HepG2 (cell line): ENCODE results near the gene SMPD1. TPM values are rescaled to one million over a fixed set of nuclear protein-coding genes. Genes with fewer than 3 reads are reported as not detected.

Source experiments
- ATAC-seq: fragments of 200-7000 bp; cut with Tn5 transposase; 3 replicates; pipeline ENCODE4 v1.9.1; 2020; ENCODE audit warnings: mild to moderate bottlenecking, moderate library complexity
- BruUV-seq: library from RNA; stranded (reverse); fragments of 400-500 nt; replicated peaks from 2 replicates; lab custom pipeline; 2021; lab: Mats Ljungman, UMichigan
- CTCF ChIA-PET: fragments of 300-600 bp; formaldehyde crosslinking; extraction: SDS; loops from one replicate; lab custom pipeline; 2021; ENCODE audit warnings: low total read pairs, inconsistent platforms, low intra/inter-chr PET ratio; lab: Yijun Ruan, JAX
- POLR2A ChIA-PET: fragments of 350-600 bp; sonication (Branson Sonifier 250); formaldehyde crosslinking; loops from one replicate; lab custom pipeline; 2020; ENCODE audit warnings: antibody characterized with exemption, inconsistent platforms; lab: Yijun Ruan, JAX
- DNase-seq: peaks from one replicate; pipeline ENCODE4 v3.0.0-alpha.2; 2015; ENCODE audit warnings: low spot score
- FAIRE-seq: peaks from 3 replicates; lab custom pipeline; 2011; peaks lifted over from hg19 to GRCh38; lab: Jason Lieb, UNC
- H2AFZ ChIP-seq: one replicate; pipeline ENCODE4 v1.6.1; 2011; ENCODE audit warnings: low read length, inconsistent platforms
- H3K27ac ChIP-seq: fragments of 300-600 bp; 3 replicates; pipeline ENCODE4 v1.8.0; 2011; ENCODE audit warnings: mixed run types, mild to moderate bottlenecking, mixed read lengths, low read length, inconsistent platforms; ENCODE audit not compliant: insufficient read depth; ENCODE audit errors: extremely low read length
- H3K27me3 ChIP-seq, 2 experiments: fragments of 200-600 bp in 1 of 2; 2 replicates in 1 of 2; 3 replicates in 1 of 2; pipeline versions ENCODE4 v1.6.0 to v1.8.0; 2011; ENCODE audit warnings: low read length in 2 of 2, mild to moderate bottlenecking in 2 of 2, moderate library complexity in 2 of 2, inconsistent platforms in 1 of 2; ENCODE audit not compliant: insufficient read depth in 2 of 2, control insufficient read depth in 1 of 2
- H3K36me3 ChIP-seq, 2 experiments: fragments of 200-600 bp in 1 of 2; replicated peaks in 1 of 2; 2 replicates in 1 of 2; 3 replicates in 1 of 2; pipeline versions ENCODE4 v1.5.1 to v1.8.0; 2011; ENCODE audit warnings: low read length in 2 of 2, inconsistent platforms in 1 of 2; ENCODE audit not compliant: insufficient read depth in 2 of 2, control insufficient read depth in 1 of 2
- H3K4me1 ChIP-seq: 2 replicates; pipeline ENCODE4 v1.5.1; 2012; ENCODE audit warnings: low read length, inconsistent platforms; ENCODE audit not compliant: insufficient read depth
- H3K4me2 ChIP-seq: 2 replicates; pipeline ENCODE4 v1.6.0; 2011; ENCODE audit warnings: low read depth, low read length, inconsistent platforms
- H3K4me3 ChIP-seq, 3 experiments: fragments of 200-600 bp in 1 of 3; sonication (generic), shearing (Covaris generic) in 1 of 3; replicated peaks in 1 of 3; 2 replicates each; pipeline ENCODE4 v1.5.1; 2011 to 2016; ENCODE audit warnings: low read length in 3 of 3, inconsistent platforms in 2 of 3, low read depth in 2 of 3, mild to moderate bottlenecking in 2 of 3, control low read depth in 1 of 3, mixed read lengths in 1 of 3; ENCODE audit not compliant: insufficient read depth in 1 of 3
- H3K79me2 ChIP-seq: one replicate; pipeline ENCODE4 v1.6.1; 2011; ENCODE audit warnings: low read length, inconsistent platforms; ENCODE audit not compliant: insufficient read depth
- H3K9ac ChIP-seq: 2 replicates; pipeline ENCODE4 v1.6.0; 2011; ENCODE audit warnings: mild to moderate bottlenecking, low read depth, low read length, inconsistent platforms; ENCODE audit not compliant: insufficient read depth
- H3K9me3 ChIP-seq: 2 replicates; pipeline ENCODE4 v1.5.1; 2012; ENCODE audit warnings: mild to moderate bottlenecking, low read length
- H4K20me1 ChIP-seq: 2 replicates; pipeline ENCODE4 v1.6.0; 2011; ENCODE audit warnings: inconsistent platforms, mild to moderate bottlenecking, low read length, moderate library complexity; ENCODE audit not compliant: insufficient read depth
- EEA1 ChIP-seq: sonication (generic); formaldehyde crosslinking; IDR thresholded peaks from 2 replicates; pipeline ENCODE4 v1.5.1; 2020; ENCODE audit warnings: mild to moderate bottlenecking, missing genetic modification reagents, borderline replicate concordance
- HES4 ChIP-seq: sonication (generic); formaldehyde crosslinking; IDR thresholded peaks from 2 replicates; pipeline ENCODE4 v1.9.0; 2021; ENCODE audit warnings: mild to moderate bottlenecking, missing genetic modification reagents, borderline replicate concordance
- MLLT10 ChIP-seq: sonication (generic); formaldehyde crosslinking; IDR thresholded peaks from 2 replicates; pipeline ENCODE4 v1.4.0; 2020; ENCODE audit warnings: missing genetic modification reagents
- RAD21 ChIP-seq: fragments of 450-650 bp; formaldehyde crosslinking; IDR thresholded peaks from 2 replicates; pipeline ENCODE4 v1.5.0; 2020; ENCODE audit warnings: mild to moderate bottlenecking
- RXRA ChIP-seq: sonication (generic); formaldehyde crosslinking; IDR thresholded peaks from 2 replicates; pipeline ENCODE4 v1.5.1; 2020; ENCODE audit warnings: missing genetic modification reagents
- SALL1 ChIP-seq: sonication (generic); formaldehyde crosslinking; IDR thresholded peaks from 2 replicates; pipeline ENCODE4 v1.8.0; 2022; ENCODE audit warnings: mild to moderate bottlenecking, missing genetic modification reagents
- SMC3 ChIP-seq: IDR thresholded peaks from 2 replicates; pipeline ENCODE4 v1.6.1; 2011; ENCODE audit warnings: low read length, improper control_type of control experiment
- STAG1 ChIP-seq: sonication (generic); formaldehyde crosslinking; IDR thresholded peaks from 2 replicates; pipeline ENCODE4 v1.4.0; 2020; ENCODE audit warnings: missing genetic modification reagents
- TBP ChIP-seq: sonication (generic); formaldehyde crosslinking; IDR thresholded peaks from 2 replicates; pipeline ENCODE4 v1.5.0; 2020; ENCODE audit warnings: missing genetic modification reagents
- XRCC5 ChIP-seq: fragments of 200-400 bp; formaldehyde crosslinking; optimal IDR thresholded peaks from 2 replicates; pipeline ENCODE3; 2017; ENCODE audit warnings: mild to moderate bottlenecking, low read length
- ZNF792 ChIP-seq: IDR thresholded peaks from 2 replicates; pipeline ENCODE4 v1.6.1; 2016
- ZSCAN22 ChIP-seq: sonication (generic); formaldehyde crosslinking; IDR thresholded peaks from 2 replicates; pipeline ENCODE4 v1.4.0; 2020; ENCODE audit warnings: mild to moderate bottlenecking, missing genetic modification reagents
- WGBS: methylation state at CpG from one replicate; pipeline ENCODE4 v1.1.6; 2017; ENCODE audit warnings: low lambda C conversion rate; 5-methylcytosine and 5-hydroxymethylcytosine counted together
- in situ Hi-C: cut with HindIII; loops from 2 replicates; pipeline ENCODE4 v1.10.0; 2017; ENCODE audit warnings: low pct_unique_long_range_greater_than_20kb; ENCODE audit not compliant: extremely low pct_ligation_motif_present
- intact Hi-C: fragments of 100-400 bp; cut with micrococcal nuclease; formaldehyde crosslinking; loops from one replicate; pipeline ENCODE4 v1.10.0; 2022; ENCODE audit not compliant: unreplicated experiment
- polyA plus RNA-seq, 8 experiments: library from polyadenylated mRNA; depleted of rRNA in 3 of 8; stranded (reverse) in 7 of 8; unstranded in 1 of 8; fragments of >200 nt; fragmentation: Illumina TruSeq in 4 of 8; extraction: Trizol in 4 of 8; gene quantifications; 2 replicates each; pipeline versions ENCODE4 v1.2.1 to v1.2.3, GENCODE V29; 2011 to 2016; ENCODE audit warnings: low read depth in 4 of 8, missing spikeins in 1 of 8, mixed read lengths in 1 of 8; ENCODE audit not compliant: insufficient read depth in 1 of 8
- total RNA-seq, 5 experiments: library from RNA; depleted of rRNA; stranded (reverse); fragments of >200 nt; fragmentation: Illumina TruSeq; extraction: Trizol; gene quantifications; 2 replicates each; pipeline ENCODE4 v1.2.3, GENCODE V29; 2016; ENCODE audit warnings: low read depth in 1 of 5
- TF ChIP-seq, protein P1 (sequence below): sonication (generic); formaldehyde crosslinking; IDR thresholded peaks from 2 replicates; pipeline ENCODE4 v1.5.1; 2020; ENCODE audit warnings: mild to moderate bottlenecking, missing genetic modification reagents, moderate library complexity
- TF ChIP-seq, protein P2 (sequence below): sonication (generic); formaldehyde crosslinking; conservative IDR thresholded peaks from 2 replicates; pipeline ENCODE4 v1.8.0; 2022; ENCODE audit warnings: mild to moderate bottlenecking, moderate library complexity, missing genetic modification reagents
- TF ChIP-seq, protein P3 (sequence below): sonication (generic); formaldehyde crosslinking; IDR thresholded peaks from 2 replicates; pipeline ENCODE4 v1.5.0; 2020; ENCODE audit warnings: mild to moderate bottlenecking, missing genetic modification reagents, moderate library complexity

Gene SMPD1
- total and polyA plus RNA-seq, 2 of the 13 experiments (the other 11 are each of a cell fraction or from before 2014, with no cell fraction given): 6.3 to 8.4 TPM

DNA sequence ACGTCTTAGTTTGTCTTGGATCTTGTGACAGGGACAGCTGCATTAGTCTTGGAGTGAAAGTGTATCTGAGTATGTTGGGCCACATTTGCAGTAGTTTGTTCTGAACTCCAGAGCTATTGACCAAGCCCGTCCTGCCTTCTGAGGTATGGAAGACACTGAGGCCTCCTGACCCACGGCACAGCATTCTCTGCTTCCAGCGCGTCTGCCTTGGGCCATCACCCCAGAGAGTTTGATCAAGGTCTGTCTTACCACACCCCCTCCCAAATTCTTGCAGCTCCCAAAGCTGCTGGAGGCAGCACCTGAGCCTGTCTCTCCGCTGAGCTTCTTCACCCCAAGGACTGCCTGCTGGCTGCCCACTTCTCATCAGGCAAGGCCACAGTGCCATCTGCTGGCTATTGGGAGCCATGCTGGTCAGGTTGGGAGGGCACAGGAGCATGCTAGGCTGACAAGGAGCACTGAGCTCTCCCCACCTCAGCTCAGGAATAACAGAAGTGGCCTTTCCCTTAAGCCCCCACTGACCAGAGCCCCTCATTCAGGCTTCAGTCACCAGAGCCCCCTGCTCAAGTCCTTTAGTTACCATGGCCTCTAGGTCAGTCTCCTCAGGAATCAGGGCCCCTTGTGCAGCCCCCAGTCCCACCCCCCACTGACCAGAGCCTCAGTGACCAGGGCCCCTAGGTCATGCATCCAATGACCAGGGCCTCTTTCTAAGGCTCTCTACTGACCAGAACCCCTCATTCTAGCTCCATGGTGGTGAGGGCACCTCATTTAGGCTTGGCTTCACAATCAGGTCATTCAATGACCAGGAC lies 27.2 kb upstream of the SMPD1 start:
- Histone ChIP-seq H3K4me3 (no peak overlapping the region), H3K79me2 (no peaks in the 10 kb centered on the region), H2AFZ (no peak overlapping the region), H4K20me1 (no peaks in the 10 kb centered on the region), H3K9ac (no peak overlapping the region), H3K27ac (no peak overlapping the region), H3K4me2 (no peak overlapping the region), H3K9me3 (no peaks in the 10 kb centered on the region), H3K36me3 (no peaks in the 10 kb centered on the region), H3K27me3 (peaks cover 0 to 9% of the 10 kb centered on the region in 2 experiments; a peak in 2 of 5 replicates), H3K4me1 (peaks cover 12% of the 10 kb centered on the region)
- intact Hi-C loops (no loop called here), in situ Hi-C loops (no loop called here)
- WGBS: 40% methylated on average over 6 of the region's 6 CpGs
- ChIA-PET POLR2A (interaction anchor here (1.1 kb wide), 1 partner anchor 256 kb away, joined by 3 read pairs; the partner anchor contains the start of gene TPP1), CTCF (interaction anchor here (0.5 to 2.2 kb wide), 5 partner anchors 10 to 112 kb away, joined by 3 to 13 read pairs (median 4); no protein-coding TSS in a partner anchor)
- peak; percentile 64 for DNase-seq
- ATAC-seq: peak; percentile 99
- FAIRE-seq: peak; percentile 67
- peak; percentile 56; the same call in 1 of the 2 replicates for TF ChIP-seq RAD21 (CRISPR knock-in tag)
- no peak for TF ChIP-seq MLLT10 (CRISPR knock-in tag)
- TF ChIP-seq, protein P1, sequence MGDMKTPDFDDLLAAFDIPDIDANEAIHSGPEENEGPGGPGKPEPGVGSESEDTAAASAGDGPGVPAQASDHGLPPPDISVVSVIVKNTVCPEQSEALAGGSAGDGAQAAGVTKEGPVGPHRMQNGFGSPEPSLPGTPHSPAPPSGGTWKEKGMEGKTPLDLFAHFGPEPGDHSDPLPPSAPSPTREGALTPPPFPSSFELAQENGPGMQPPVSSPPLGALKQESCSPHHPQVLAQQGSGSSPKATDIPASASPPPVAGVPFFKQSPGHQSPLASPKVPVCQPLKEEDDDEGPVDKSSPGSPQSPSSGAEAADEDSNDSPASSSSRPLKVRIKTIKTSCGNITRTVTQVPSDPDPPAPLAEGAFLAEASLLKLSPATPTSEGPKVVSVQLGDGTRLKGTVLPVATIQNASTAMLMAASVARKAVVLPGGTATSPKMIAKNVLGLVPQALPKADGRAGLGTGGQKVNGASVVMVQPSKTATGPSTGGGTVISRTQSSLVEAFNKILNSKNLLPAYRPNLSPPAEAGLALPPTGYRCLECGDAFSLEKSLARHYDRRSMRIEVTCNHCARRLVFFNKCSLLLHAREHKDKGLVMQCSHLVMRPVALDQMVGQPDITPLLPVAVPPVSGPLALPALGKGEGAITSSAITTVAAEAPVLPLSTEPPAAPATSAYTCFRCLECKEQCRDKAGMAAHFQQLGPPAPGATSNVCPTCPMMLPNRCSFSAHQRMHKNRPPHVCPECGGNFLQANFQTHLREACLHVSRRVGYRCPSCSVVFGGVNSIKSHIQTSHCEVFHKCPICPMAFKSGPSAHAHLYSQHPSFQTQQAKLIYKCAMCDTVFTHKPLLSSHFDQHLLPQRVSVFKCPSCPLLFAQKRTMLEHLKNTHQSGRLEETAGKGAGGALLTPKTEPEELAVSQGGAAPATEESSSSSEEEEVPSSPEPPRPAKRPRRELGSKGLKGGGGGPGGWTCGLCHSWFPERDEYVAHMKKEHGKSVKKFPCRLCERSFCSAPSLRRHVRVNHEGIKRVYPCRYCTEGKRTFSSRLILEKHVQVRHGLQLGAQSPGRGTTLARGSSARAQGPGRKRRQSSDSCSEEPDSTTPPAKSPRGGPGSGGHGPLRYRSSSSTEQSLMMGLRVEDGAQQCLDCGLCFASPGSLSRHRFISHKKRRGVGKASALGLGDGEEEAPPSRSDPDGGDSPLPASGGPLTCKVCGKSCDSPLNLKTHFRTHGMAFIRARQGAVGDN: peak; percentile 19; the same call in 1 of the 2 replicates
- TF ChIP-seq RXRA (CRISPR knock-in tag): 0 out of 2 replicates have a peak, but pooled peaks have one; percentile 30
- no peak for TF ChIP-seq ZSCAN22 (CRISPR knock-in tag)
- TF ChIP-seq STAG1 (CRISPR knock-in tag): peak; percentile 83
- TF ChIP-seq HES4: no peak
- TF ChIP-seq ZNF792 (CRISPR knock-in tag): no peak
- TF ChIP-seq XRCC5: peak; percentile 31
- TF ChIP-seq, protein P2, sequence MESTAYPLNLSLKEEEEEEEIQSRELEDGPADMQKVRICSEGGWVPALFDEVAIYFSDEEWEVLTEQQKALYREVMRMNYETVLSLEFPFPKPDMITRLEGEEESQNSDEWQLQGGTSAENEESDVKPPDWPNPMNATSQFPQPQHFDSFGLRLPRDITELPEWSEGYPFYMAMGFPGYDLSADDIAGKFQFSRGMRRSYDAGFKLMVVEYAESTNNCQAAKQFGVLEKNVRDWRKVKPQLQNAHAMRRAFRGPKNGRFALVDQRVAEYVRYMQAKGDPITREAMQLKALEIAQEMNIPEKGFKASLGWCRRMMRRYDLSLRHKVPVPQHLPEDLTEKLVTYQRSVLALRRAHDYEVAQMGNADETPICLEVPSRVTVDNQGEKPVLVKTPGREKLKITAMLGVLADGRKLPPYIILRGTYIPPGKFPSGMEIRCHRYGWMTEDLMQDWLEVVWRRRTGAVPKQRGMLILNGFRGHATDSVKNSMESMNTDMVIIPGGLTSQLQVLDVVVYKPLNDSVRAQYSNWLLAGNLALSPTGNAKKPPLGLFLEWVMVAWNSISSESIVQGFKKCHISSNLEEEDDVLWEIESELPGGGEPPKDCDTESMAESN (CRISPR knock-in tag): 0 out of 2 replicates have a peak, but pooled peaks have one; percentile 36
- no peak for TF ChIP-seq TBP (CRISPR knock-in tag)
- TF ChIP-seq EEA1 (CRISPR knock-in tag): no peak
- peak; percentile 17; the same call in 1 of the 2 replicates for TF ChIP-seq SALL1 (CRISPR knock-in tag)
- TF ChIP-seq SMC3: peak; percentile 28
- TF ChIP-seq, protein P3, sequence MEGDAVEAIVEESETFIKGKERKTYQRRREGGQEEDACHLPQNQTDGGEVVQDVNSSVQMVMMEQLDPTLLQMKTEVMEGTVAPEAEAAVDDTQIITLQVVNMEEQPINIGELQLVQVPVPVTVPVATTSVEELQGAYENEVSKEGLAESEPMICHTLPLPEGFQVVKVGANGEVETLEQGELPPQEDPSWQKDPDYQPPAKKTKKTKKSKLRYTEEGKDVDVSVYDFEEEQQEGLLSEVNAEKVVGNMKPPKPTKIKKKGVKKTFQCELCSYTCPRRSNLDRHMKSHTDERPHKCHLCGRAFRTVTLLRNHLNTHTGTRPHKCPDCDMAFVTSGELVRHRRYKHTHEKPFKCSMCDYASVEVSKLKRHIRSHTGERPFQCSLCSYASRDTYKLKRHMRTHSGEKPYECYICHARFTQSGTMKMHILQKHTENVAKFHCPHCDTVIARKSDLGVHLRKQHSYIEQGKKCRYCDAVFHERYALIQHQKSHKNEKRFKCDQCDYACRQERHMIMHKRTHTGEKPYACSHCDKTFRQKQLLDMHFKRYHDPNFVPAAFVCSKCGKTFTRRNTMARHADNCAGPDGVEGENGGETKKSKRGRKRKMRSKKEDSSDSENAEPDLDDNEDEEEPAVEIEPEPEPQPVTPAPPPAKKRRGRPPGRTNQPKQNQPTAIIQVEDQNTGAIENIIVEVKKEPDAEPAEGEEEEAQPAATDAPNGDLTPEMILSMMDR (CRISPR knock-in tag): peak; percentile 95
- no TSS peak for BruUV-seq
